A549 treated with CORT108297 at 1 μM for 4 hours (cell line): ENCODE results near the gene ADAM15. TPM values are rescaled to one million over a fixed set of nuclear protein-coding genes. Genes with fewer than 3 reads are reported as not detected.

Experiments
- total RNA-seq: library from RNA; stranded (reverse); fragments of 200-300 nt; extraction: Qiagen RNA extraction; gene quantifications from 5 replicates; pipeline ENCODE4 v1.2.3, GENCODE V29; 2022

The ADAM15 gene, protein sequence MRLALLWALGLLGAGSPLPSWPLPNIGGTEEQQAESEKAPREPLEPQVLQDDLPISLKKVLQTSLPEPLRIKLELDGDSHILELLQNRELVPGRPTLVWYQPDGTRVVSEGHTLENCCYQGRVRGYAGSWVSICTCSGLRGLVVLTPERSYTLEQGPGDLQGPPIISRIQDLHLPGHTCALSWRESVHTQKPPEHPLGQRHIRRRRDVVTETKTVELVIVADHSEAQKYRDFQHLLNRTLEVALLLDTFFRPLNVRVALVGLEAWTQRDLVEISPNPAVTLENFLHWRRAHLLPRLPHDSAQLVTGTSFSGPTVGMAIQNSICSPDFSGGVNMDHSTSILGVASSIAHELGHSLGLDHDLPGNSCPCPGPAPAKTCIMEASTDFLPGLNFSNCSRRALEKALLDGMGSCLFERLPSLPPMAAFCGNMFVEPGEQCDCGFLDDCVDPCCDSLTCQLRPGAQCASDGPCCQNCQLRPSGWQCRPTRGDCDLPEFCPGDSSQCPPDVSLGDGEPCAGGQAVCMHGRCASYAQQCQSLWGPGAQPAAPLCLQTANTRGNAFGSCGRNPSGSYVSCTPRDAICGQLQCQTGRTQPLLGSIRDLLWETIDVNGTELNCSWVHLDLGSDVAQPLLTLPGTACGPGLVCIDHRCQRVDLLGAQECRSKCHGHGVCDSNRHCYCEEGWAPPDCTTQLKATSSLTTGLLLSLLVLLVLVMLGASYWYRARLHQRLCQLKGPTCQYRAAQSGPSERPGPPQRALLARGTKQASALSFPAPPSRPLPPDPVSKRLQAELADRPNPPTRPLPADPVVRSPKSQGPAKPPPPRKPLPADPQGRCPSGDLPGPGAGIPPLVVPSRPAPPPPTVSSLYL
- total RNA-seq, result 52.7 to 90.3 TPM (median 81.7 TPM) in 5 replicates

DNA sequence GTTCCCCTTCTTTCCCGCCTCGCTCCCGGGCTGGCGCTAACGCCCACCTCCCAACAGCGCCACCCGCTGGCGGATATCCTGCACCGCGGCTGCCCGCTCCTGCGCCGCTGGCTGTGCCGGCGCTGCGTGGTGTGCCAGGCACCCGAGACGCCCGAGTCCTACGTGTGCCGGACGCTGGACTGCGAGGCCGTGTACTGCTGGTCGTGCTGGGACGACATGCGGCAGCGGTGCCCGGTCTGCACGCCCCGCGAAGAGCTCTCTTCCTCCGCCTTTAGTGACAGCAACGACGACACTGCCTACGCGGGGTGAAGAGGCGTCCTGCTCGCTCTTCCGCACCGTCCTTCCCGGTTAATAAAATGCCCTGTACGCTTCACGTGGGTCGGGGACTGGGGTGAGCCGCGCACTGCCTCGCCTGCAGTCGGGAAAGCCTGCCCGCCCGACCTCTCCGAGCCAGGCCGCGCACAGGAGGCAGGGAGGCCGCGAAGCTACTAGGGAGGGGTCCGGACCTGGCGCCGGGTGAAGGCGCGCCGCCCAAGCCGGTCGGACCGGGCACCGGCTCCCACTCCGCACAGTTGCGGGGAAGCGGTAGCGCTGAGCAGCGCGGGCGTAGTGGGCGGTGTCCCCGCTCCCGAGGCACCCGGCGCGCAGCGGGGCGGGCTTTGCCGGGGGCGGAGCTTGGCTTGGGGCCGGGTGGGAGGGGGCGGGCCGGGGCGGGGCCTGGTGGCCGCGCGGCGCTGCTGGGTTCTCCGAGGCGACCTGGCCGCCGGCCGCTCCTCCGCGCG lies at the start of gene ADAM15:
TSS of gene ADAM15 (plus strand) at position 757 of the 782 bp plus-strand sequence. CDS start 71 bp downstream, outside the sequence.

DNA sequence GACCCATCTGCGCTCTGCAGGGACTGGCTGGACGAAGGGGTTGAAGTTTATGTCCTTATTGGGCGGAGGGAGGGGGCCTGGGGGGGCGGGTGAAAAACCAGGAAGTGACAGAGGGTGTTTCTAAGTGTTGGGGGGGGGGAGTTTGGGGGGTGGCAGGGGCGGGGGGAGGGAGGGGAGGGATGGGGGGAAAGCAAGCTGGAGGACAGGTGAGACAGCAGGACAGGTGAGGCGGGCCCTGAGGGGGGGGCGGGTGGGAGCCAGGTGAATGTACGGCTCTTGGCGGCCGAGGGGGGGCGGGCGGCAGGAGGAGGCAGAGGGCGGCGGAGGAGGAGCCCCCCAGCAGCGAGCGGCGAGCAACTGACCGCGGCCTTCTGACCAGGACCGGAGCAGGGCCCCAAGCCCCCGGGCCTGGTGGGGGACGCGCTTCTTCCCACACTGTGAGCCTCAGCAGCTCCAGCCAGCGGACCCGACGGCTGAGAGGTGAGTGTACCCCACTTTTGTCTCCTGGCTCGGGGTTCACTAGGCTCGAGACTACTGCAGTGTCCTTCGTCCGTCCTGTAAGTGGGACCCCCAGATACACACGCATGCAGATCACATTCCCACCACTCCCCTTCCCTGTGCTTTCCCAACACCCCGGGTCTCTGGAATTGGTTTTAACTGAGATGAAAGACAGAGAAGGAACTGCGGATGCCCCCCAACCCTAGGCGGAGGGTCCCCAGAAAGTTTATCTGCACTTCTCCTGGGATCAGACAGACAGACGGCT lies 48.5 kb upstream of the ADAM15 start, which contains the start of gene ZBTB7B:
TSS of gene ZBTB7B (plus strand) at position 339 of the 763 bp plus-strand sequence. CDS start 11,859 bp downstream, outside the sequence.

DNA sequence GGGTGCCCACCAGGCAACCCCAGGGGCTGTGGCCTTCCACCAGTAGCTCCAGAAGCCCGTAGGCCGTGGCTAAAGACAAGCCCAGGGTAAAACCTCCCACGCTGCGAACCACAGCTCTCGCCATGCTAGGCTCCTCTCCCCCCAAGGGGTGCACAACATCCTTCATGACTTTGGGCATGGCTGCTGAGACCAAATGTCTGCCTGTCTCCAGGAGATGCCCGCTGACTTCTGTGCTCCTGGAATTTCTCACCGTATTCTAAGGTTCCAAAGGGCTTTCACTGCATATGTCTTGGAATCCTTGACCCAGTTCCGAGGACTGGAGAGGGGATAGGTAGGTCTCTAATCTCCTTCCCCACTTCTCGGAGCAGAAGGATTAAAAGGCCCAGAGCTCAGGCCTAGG lies 17.6 kb upstream of the ADAM15 start, which contains the start of the genes DCST1 and DCST2:
TSS of gene DCST1 (plus strand) at position 301 of the 400 bp plus-strand sequence. CDS start 213 bp downstream, outside the sequence.
TSS of gene DCST2 (minus strand) at position 258 of the 400 bp plus-strand sequence. CDS start at position 178, 80 bp downstream.

DNA sequence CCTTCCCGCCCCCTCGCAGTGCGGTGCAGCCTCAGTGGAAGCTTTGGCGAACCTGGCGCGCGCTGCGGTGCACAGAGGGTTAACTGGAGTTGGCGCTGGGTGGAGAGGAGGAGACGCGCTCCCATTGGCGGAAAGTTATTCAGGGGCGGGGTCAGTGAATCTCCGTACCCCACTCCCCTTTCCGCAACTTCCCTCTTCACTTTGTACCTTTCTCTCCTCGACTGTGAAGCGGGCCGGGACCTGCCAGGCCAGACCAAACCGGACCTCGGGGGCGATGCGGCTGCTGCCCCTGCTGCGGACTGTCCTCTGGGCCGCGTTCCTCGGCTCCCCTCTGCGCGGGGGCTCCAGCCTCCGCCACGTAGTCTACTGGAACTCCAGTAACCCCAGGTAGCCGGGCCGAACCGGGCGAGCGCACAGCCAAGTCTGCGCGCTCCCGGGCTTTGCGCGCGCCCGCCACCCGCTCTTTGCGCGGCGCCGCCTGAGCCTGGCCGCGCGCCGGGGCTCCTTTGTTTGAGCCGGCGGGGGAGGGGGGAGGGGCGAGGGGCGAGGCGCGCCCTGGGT lies 12.5 kb downstream of the ADAM15 start, which contains the start of gene EFNA4:
TSS of gene EFNA4 (plus strand) at position 191 of the 561 bp plus-strand sequence. CDS start at position 275, 84 bp downstream.

DNA sequence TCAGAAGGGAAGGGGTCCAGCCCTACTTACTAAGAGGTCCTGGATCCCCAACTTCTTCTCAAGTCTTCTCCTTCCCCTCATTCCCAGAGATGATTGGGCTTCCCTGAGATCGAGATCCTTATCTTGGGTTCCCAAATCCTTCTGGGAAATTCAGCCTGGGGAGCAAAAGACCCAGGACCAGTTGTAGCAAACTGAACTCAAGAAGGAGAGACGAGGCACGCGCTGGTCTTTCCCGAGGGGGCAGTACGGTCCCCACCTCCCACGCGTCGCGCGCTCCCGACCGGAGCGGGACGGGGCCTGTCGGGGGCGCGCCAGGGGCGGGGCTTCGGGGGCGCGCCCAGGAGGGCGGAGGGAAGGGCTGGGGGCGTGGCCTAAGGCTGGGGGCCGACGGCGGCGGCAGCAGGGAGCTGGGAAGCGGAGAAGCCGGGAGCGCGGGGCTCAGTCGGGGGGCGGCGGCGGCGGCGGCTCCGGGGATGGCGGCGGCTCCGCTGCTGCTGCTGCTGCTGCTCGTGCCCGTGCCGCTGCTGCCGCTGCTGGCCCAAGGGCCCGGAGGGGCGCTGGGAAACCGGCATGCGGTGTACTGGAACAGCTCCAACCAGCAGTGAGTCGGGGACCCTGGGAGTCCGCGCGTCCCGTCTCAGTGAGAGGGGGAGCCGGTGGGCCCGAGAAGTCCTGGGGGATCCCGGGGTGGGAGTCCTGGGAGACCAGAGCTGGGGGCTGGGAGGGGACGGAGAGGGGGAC lies 27.5 kb downstream of the ADAM15 start, which contains the start of gene EFNA3:
TSS of gene EFNA3 (plus strand) at position 369 of the 741 bp plus-strand sequence. CDS start at position 474, 105 bp downstream.

Other genes starting within 250 kb of the ADAM15 start
- gene KCNN3, start 181.0 kb upstream of the ADAM15 start, total RNA-seq, result 0.02 to 0.10 TPM (median 0.06 TPM) in 5 replicates
- gene PMVK, start 114.6 kb upstream of the ADAM15 start, total RNA-seq, result 39.3 to 49.1 TPM (median 42.6 TPM) in 5 replicates
- 13.5 to 16.4 TPM (median 15.2 TPM) in 5 replicates for gene PBXIP1, start 95.2 kb upstream of the ADAM15 start, total RNA-seq
- 20.7 to 25.5 TPM (median 24.0 TPM) in 5 replicates for gene PYGO2, start 89.5 kb upstream of the ADAM15 start, total RNA-seq
- gene SHC1, start 80.6 kb upstream of the ADAM15 start, total RNA-seq, result 128 to 159 TPM (median 156 TPM) in 5 replicates
- gene CKS1B, start 76.6 kb upstream of the ADAM15 start, total RNA-seq, result 329 to 371 TPM (median 349 TPM) in 5 replicates
- gene FLAD1, start 68.0 kb upstream of the ADAM15 start, total RNA-seq, result 37.8 to 47.0 TPM (median 44.5 TPM) in 5 replicates
- not detected in 5 replicates for gene LENEP, start 57.7 kb upstream of the ADAM15 start, total RNA-seq
- 18.2 to 32.3 TPM (median 30.4 TPM) in 5 replicates for gene ZBTB7B, start 48.5 kb upstream of the ADAM15 start, total RNA-seq
- gene DCST2, start 17.5 kb upstream of the ADAM15 start, total RNA-seq, result 0.35 to 0.57 TPM (median 0.46 TPM) in 5 replicates
- 0.07 to 0.08 TPM in 2 of 5 replicates, not detected in the others for gene DCST1, start 17.5 kb upstream of the ADAM15 start, total RNA-seq
- 7.4 to 9.9 TPM (median 8.7 TPM) in 5 replicates for gene EFNA4, start 12.4 kb downstream of the ADAM15 start, total RNA-seq
- 3.4 to 5.1 TPM (median 4.7 TPM) in 5 replicates for gene EFNA3, start 27.5 kb downstream of the ADAM15 start, total RNA-seq
- 32.8 to 53.9 TPM (median 38.3 TPM) in 5 replicates for gene EFNA1, start 76.6 kb downstream of the ADAM15 start, total RNA-seq
- 29.3 to 36.5 TPM (median 34.8 TPM) in 5 replicates for gene SLC50A1, start 84.5 kb downstream of the ADAM15 start, total RNA-seq
- 73.6 to 114 TPM (median 112 TPM) in 5 replicates for gene DPM3, start 89.2 kb downstream of the ADAM15 start, total RNA-seq
- gene KRTCAP2, start 122.0 kb downstream of the ADAM15 start, total RNA-seq, result 220 to 279 TPM (median 243 TPM) in 5 replicates
- gene TRIM46, start 122.5 kb downstream of the ADAM15 start, total RNA-seq, result 1.4 to 2.5 TPM (median 2.1 TPM) in 5 replicates
- 6.6 to 10.6 TPM (median 9.6 TPM) in 5 replicates for gene THBS3, start 156.6 kb downstream of the ADAM15 start, total RNA-seq
- 64.0 to 78.2 TPM (median 76.5 TPM) in 5 replicates for gene MTX1, start 157.4 kb downstream of the ADAM15 start, total RNA-seq
- 25.2 to 39.2 TPM (median 37.1 TPM) in 5 replicates for gene ENTREP3, start 204.2 kb downstream of the ADAM15 start, total RNA-seq
- gene SCAMP3, start 211.0 kb downstream of the ADAM15 start, total RNA-seq, result 99.6 to 133 TPM (median 128 TPM) in 5 replicates
- gene CLK2, start 222.2 kb downstream of the ADAM15 start, total RNA-seq, result 22.4 to 32.0 TPM (median 30.1 TPM) in 5 replicates
- 3.9 to 6.1 TPM (median 5.1 TPM) in 5 replicates for gene HCN3, start 226.1 kb downstream of the ADAM15 start, total RNA-seq